IPS DF 6.9 (cell line): Measurements from ENCODE around the gene ZNF486.
"Not testable (repeated sequence)": the region's sequence is repeated elsewhere in the genome, so short reads cannot be mapped to it uniquely, and the experiment has no call there.

Experiments
- DNase-seq: peaks from one replicate; pipeline ENCODE4 v3.0.0-alpha.2; 2013; ENCODE audit warnings: low read depth, low spot score
- H3K27ac ChIP-seq: one replicate; pipeline ENCODE4 v1.5.1; 2013; ENCODE audit warnings: low read length, control low read depth
- H3K27me3 ChIP-seq: 2 replicates; pipeline ENCODE4 v1.6.1; 2013; ENCODE audit warnings: mild to moderate bottlenecking, low read length; ENCODE audit not compliant: control insufficient read depth, insufficient read depth
- H3K36me3 ChIP-seq: 2 replicates; pipeline ENCODE4 v1.6.1; 2013; ENCODE audit warnings: low read length; ENCODE audit not compliant: control insufficient read depth, insufficient read depth
- H3K4me1 ChIP-seq: 2 replicates; pipeline ENCODE4 v1.6.1; 2013; ENCODE audit warnings: low read length; ENCODE audit not compliant: control insufficient read depth, insufficient read depth
- H3K4me3 ChIP-seq: 2 replicates; pipeline ENCODE4 v1.5.1; 2013; ENCODE audit warnings: mild to moderate bottlenecking, low read length
- H3K9me3 ChIP-seq: 2 replicates; pipeline ENCODE4 v1.6.1; 2013; ENCODE audit warnings: low read length, inconsistent platforms; ENCODE audit not compliant: control insufficient read depth, insufficient read depth
- WGBS: extraction: QIAGEN DNeasy Blood & Tissue Kit; methylation state at CpG from one replicate; pipeline ENCODE4 v1.1.7; 2013; ENCODE audit warnings: mixed read lengths, missing lambda C conversion rate; ENCODE audit not compliant: insufficient read length, insufficient coverage; 5-methylcytosine and 5-hydroxymethylcytosine counted together

The ZNF486 gene

GRCh38 chr19:20221605-20222004, 54.6 kb downstream of the ZNF486 start:
- H3K27me3 ChIP-seq, DNase-seq, H3K9me3 ChIP-seq, H3K36me3 ChIP-seq, H3K27ac ChIP-seq, H3K4me1 ChIP-seq, H3K4me3 ChIP-seq: not testable (repeated sequence)
- no CpG with 5 or more reads among the region's 1 CpG for WGBS

DNA sequence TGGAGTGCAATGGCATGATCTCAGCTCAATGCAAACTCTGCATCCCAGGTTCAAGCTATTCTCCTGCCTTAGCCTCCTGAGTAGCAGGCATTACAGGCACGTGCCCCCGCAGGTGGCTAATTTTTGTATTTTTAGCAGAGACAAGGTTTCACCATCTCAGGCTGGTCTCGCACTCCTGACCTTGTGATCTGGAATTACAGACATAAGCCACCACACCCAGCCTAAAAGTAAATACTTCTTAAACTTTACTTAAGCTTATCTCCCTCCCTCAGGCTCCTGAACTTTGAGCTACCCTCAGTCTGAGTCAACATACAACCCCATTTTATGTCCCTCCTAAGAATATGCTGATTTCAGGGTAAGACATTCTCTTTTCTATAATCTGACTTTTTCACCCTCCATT, 66.1 kb downstream of the ZNF486 start:
- Histone ChIP-seq H3K4me3 (no peak overlapping the region), H3K4me1 (0 out of 2 replicates have a peak, but pooled peaks cover 2% of the 10 kb centered on the region), H3K27me3 (no peaks in the 10 kb centered on the region), H3K9me3 (no peaks in the 10 kb centered on the region), H3K27ac (no peak overlapping the region), H3K36me3 (peaks cover 4% of the 10 kb centered on the region; the same call in 1 of the 2 replicates)
- WGBS, result no CpG with 5 or more reads among the region's 3 CpGs
- no peak for DNase-seq

GRCh38 chr19:20235156-20235555, 68.1 kb downstream of the ZNF486 start:
- Histone ChIP-seq H3K4me1 (peaks cover 8% of the 10 kb centered on the region), H3K36me3 (peaks cover 4% of the 10 kb centered on the region; the same call in 1 of the 2 replicates), H3K27ac (no peak overlapping the region), H3K4me3 (no peak overlapping the region), H3K9me3 (no peaks in the 10 kb centered on the region), H3K27me3 (no peaks in the 10 kb centered on the region)
- no CpG with 5 or more reads among the region's 8 CpGs for WGBS
- no peak for DNase-seq

DNA sequence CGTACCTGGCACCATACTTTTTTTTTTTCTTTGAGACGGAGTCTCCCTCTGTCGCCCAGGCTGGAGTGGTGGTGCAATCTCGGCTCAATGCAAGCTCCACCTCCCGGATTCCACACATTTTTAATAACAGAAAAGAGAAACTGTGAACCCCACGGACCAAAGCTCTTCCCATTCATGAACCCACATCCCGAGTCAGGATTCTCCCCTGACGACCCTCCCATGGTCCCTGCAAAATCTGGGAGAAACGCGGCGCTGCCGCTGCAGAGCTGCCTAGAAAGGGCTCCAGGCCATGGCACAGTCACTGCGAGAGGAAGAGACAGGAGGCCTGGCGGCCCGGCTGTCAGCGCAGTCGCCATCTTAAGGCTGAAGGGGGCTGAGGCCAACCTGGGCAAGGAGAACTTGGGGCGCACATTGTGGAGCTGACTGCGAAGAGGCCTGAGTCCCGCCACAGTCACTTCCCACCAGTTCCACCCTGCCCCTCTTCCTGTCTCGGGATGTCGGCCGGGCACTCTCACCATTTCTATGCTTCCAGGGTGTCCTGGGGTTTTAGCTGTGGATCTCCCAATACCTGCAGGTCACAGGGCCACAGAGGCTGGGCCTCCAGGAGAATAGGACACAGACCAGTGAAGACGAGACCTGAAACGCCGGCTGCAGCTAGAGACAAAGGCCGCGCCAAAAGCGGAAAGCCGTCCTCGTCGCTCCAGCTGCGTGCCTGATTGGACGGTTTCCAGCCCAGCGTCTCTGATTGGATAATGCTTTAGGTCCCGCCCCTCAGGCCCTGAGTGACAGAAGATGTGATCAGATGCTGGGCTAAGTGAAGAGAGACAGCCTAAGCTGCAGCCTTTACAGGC, 71.0 kb downstream of the ZNF486 start:
- H3K36me3 ChIP-seq, result peaks cover 4% of the 10 kb centered on the region; the same call in 1 of the 2 replicates
- DNase-seq, result peak; percentile 92
- no peak overlapping the region for H3K27ac ChIP-seq
- no peaks in the 10 kb centered on the region for H3K27me3 ChIP-seq
- WGBS, result no CpG with 5 or more reads among the region's 36 CpGs
- H3K4me1 ChIP-seq, result peaks cover 8% of the 10 kb centered on the region
- peak overlapping the region; percentile 93 for H3K4me3 ChIP-seq
- no peaks in the 10 kb centered on the region for H3K9me3 ChIP-seq

DNA sequence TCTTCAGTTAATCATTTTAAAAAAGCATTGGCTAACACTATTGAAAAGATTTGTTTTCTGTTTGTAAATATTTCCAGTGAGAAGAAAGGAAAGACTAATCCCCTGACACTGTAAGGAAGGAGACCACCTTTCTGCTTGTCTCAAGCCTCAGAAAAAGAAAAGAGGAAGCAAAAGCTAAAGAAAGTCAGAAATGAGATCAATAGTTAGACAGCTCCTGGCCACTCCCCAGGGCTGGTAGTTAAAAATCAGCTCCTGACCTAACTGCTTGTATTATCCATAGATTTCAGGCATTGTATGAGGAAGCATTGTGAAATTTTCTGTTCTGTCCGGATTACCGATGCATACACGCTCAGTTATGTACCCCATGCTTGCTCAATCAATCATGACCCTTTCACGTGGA, 76.6 kb downstream of the ZNF486 start:
- Histone ChIP-seq H3K36me3 (no peaks in the 10 kb centered on the region), H3K9me3 (no peaks in the 10 kb centered on the region), H3K27me3 (no peaks in the 10 kb centered on the region), H3K27ac (no peak overlapping the region), H3K4me3 (no peak overlapping the region), H3K4me1 (peaks cover 12% of the 10 kb centered on the region)
- DNase-seq, result no peak
- no CpG with 5 or more reads among the region's 4 CpGs for WGBS

DNA sequence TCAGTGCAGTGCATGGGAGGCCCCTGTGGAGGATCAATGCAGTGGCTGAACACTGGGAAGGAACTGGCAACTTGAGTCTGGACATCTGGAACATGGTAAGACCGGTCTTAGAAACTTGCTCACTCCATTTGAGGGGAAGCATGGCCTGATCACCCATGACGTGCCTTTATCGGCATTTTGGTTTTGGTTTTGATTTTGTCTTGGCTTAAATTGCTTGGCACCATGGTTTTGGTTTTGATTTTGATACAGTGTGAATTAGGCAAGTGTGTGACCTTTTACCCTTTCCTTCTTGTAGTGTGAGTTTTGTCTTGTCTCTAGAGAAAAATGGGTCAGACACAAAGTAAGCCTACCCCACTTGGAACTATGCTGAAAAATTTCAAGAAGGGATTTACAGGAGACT, 77.3 kb downstream of the ZNF486 start:
- Histone ChIP-seq H3K27ac (no peak overlapping the region), H3K4me3 (no peak overlapping the region), H3K9me3 (no peaks in the 10 kb centered on the region), H3K36me3 (no peaks in the 10 kb centered on the region), H3K4me1 (peaks cover 7% of the 10 kb centered on the region; the same call in 1 of the 2 replicates), H3K27me3 (no peaks in the 10 kb centered on the region)
- WGBS, result no CpG with 5 or more reads among the region's 3 CpGs
- DNase-seq, result no peak

DNA sequence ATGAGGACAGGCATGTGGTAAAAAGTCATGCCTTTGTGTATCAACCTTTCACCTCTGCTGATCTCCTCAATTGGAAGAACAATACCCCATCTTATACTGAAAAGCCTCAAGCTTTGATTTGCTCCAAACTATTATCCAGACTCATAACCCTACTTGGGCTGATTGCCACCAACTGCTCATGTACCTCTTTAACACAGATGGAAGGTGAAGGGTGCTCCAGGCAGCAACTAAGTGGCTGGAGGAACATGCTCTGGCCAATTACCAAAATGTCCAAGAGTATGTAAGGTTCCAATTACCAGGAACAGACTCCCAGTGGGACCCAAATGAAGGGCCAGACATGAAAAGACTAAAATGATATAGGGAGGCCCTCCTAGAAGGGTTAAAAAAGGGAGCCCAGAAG, 78.3 kb downstream of the ZNF486 start:
- Histone ChIP-seq H3K4me1 (peaks cover 6% of the 10 kb centered on the region; the same call in 1 of the 2 replicates), H3K27ac (no peak overlapping the region), H3K27me3 (no peaks in the 10 kb centered on the region), H3K9me3 (no peaks in the 10 kb centered on the region), H3K4me3 (no peak overlapping the region), H3K36me3 (no peaks in the 10 kb centered on the region)
- DNase-seq, result no peak

- no peak overlapping the region for H3K27ac ChIP-seq
- DNase-seq, result no peak
Measured at GRCh38 chr19:20247016-20247683, 80.1 kb downstream of the ZNF486 start.

GRCh38 chr19:20248258-20248657, 81.2 kb downstream of the ZNF486 start:
- not testable (repeated sequence) for DNase-seq, H3K27ac ChIP-seq

More at GRCh38 chr19:20247016-20247683, 80.1 kb downstream of the ZNF486 start:
- WGBS, result no CpG with 5 or more reads among the region's 10 CpGs
- H3K4me1 ChIP-seq, result peaks cover 6% of the 10 kb centered on the region; the same call in 1 of the 2 replicates
- H3K27me3 ChIP-seq, result no peaks in the 10 kb centered on the region
- no peaks in the 10 kb centered on the region for H3K9me3 ChIP-seq
- no peak overlapping the region for H3K4me3 ChIP-seq
- no peaks in the 10 kb centered on the region for H3K36me3 ChIP-seq

More at GRCh38 chr19:20248258-20248657, 81.2 kb downstream of the ZNF486 start:
- not testable (repeated sequence) for H3K4me1 ChIP-seq, H3K4me3 ChIP-seq, H3K36me3 ChIP-seq, H3K27me3 ChIP-seq, H3K9me3 ChIP-seq
- WGBS, result no CpG with 5 or more reads among the region's 2 CpGs
